Femur (tissue), 1 donor: ENCODE data around the gene DNAJC1.
A peak's percentile ranks its signal among the peaks of the same experiment; 100 is the strongest.

ENCODE experiments used
- DNase-seq: peaks from one replicate; pipeline ENCODE4 v3.0.0-alpha.2; 2017

Gene DNAJC1

DNA sequence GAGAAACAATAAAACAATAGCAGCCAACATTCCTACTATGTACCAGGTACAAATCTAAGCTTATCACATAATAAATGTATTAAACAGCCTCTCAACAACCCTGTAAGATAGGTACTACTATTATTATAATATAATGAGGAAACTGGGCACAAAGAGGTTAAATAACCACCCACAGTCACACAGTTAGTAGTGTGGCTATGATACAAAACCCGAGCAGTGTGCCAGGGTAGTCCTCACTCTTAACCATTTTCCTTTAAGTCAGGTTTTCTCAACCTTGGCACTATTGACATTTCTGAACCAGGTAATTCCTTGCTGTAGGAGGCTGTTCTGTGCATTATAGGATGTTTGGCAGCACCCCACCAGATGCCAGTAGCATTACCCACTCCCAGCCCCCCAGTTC lies 48.8 kb downstream of the DNAJC1 start:
- DNase-seq: no peak

DNA sequence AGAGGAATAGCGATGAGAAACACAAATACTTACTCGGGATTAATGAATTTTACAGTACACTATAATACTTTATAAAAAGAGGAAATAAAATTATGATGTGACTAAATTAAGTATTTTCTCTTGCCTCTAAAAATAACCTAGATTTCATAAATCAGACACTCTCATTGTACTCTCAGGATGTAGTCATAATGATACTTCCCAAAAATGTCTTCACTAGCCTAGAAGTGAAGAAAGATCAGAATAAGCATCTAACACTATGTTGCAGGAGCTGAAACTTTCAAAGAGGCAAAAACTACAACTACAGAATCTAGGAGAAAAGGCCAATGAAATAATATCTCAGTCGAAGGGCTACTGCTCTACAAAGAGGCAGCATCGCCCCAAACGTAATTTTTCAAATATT lies 49.4 kb downstream of the DNAJC1 start:
- DNase-seq: no peak

DNA sequence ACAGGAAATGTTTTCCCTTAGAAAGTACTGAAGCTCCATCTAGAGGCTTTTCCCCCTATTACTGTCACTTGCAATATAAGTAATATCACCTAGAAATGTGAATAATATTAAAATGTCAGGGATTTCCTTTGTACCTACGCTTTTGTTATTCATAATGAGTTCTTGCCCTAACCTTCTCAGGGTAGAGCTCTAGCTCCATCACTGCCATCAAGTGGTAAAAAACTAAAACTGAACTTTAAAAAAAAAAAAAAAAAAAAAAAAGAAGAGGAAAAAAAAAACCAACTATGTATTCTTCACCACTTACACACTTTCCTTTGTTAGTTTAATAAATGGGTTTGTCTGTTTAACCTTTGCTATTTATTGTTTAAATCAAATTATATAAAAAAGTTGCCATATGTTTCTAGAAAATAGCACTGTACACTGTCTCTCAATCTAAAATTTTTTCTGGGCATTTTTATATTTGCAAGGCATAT lies 49.9 kb downstream of the DNAJC1 start:
- DNase-seq: no peak

DNA sequence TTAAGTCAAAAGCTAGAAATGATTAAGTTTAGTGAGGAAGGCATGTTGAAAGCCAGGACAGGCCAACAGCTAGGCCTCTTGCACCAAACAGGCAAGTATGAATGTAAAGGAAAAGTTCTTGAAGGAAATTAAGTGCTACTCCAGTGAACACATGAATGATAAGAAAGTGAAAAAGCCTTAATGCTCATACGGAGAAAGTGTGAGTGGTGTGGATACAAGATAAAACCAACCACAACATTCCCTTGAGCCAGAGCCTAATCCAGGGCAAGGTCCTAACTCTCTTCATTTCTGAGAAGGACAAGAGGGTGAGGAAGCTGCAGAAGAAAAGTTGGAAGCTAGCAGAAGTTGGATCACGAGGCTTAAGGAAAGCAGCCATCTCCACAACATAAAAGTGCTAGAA lies 53.0 kb downstream of the DNAJC1 start:
- no peak for DNase-seq

DNA sequence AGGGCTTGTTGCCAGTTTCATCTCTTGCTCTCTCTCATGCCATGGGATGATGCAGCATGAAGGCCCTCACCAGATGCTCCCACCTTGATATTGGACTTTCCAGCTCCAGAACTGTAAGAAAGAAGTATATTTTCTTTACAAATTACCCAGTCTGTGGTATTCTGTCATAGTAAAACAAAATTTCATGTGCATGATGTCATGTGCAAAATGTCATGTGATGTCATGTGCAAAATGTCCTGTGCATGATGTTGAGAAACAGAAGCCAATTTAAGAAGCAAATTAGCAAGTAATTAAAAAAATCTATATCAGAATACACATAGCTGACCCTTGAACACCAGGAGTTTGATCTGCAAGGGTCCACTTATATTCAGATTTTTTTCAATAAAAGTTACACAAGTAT lies 56.6 kb downstream of the DNAJC1 start:
- DNase-seq: no peak

DNA sequence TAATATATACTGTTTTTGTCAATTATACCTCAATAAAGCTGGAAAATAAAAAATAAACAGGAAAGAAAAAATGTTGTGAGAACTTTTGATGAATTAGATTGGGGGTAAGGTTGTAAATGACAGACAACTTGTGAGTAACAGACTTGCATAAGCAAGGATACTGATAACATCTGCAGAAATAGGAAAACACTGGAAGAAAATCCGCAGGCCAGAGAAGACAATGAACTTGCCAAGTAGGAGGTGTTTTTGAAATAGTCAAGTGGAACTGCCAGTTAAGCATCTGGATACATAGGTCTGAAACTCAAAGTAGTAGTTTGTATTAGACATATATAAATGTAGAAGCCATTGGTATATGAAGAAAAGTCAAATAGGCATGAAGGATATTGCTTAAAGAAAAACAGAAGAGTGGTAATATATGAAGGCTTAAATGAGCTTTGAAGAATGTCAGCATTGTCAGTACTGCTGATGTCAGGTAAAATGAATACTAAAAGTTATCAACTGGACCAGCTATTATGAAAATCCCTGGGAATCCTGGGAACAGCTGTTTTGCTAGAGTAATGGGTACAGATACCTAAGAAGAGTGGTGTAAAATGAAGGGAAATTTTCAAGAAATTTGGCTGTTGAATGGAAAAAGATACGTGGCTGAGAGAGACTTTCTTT lies 58.7 kb downstream of the DNAJC1 start:
- DNase-seq: no peak

GRCh38 chr10:21943633-21944265 lies 59.8 kb downstream of the DNAJC1 start:
- DNase-seq: peak; percentile 20

GRCh38 chr10:21935439-21936023 lies 68.0 kb downstream of the DNAJC1 start:
- DNase-seq: no peak

- no peak for DNase-seq
These were observed 69.2 kb downstream of the DNAJC1 start for GRCh38 chr10:21934307-21934706.

GRCh38 chr10:21929070-21929469 lies 74.5 kb downstream of the DNAJC1 start:
- no peak for DNase-seq

DNA sequence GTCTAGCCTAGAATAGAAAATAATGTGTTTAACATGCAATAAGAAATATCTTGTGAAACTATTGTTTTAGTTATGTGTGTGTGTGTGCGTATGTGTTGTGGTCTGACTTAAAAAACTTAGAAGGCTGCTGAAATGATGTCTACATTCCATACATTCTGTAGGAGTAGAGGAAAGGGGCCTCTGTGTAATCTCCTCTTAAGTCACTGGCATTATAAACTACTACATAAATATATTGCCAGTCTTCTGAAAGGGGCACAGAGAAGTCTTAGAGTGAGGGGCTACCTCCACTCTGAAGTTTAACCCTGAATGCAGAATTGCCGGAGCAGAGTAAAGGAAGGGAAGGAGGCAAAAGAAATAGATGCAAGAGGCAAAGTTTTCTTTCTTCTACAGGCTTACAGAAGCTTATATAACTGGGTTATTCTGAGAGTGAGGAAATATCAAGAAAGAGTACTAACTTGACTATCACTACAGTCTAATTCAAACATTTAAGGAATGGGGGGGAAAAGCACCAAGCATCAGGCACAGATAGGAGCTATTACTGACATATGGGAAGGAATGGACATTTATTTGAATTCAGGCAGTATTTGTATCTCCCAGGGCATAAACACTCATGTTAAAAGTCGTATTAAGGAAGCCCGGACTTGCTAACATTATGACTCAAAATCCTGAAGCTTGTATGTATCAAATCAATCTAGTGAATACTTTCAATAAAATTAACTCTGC lies 75.7 kb downstream of the DNAJC1 start:
- no peak for DNase-seq

DNA sequence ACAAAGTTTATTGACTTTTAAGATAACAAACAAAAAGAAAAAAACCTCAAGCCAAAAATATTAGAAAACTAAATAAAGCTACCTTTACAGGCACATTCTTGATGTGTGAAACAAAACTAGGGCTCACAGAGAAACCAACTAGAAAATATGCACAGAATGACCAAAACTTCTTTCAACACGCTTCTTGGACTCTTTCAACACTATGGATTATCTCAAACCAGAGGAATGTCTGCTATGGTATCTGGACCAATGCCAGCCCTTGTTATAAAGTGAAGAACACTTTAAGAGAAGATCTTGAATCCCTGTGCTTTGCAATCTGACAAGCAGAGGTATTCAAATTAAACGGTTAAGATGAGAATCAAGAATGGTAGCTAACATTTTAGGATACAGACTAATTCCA lies 76.6 kb downstream of the DNAJC1 start:
- DNase-seq: no peak

- DNase-seq: no peak
These were observed 77.1 kb downstream of the DNAJC1 start for GRCh38 chr10:21926358-21926925.

- no peak for DNase-seq
These were observed 77.7 kb downstream of the DNAJC1 start for GRCh38 chr10:21925851-21926250.

- DNase-seq: no peak
These were observed 79.0 kb downstream of the DNAJC1 start for GRCh38 chr10:21924511-21924910.

DNA sequence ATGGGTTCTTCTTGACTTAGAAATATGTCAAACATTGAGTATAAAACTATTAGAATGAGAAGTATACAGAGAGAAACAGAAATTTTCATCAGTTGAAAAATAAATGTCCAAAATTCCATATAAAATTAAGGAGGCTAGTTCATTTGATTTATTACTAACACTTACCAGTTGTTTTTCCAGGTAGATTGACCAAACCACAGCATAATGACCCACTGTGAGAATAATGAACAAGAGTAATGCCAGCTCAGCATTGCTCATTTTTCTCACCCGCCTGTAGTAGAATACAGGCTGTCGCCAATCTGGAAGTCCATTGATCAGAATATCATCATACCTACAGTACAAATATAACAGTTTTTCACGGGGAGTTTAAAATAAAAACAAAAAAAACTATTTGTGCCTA lies 82.9 kb downstream of the DNAJC1 start:
- no peak for DNase-seq

DNA sequence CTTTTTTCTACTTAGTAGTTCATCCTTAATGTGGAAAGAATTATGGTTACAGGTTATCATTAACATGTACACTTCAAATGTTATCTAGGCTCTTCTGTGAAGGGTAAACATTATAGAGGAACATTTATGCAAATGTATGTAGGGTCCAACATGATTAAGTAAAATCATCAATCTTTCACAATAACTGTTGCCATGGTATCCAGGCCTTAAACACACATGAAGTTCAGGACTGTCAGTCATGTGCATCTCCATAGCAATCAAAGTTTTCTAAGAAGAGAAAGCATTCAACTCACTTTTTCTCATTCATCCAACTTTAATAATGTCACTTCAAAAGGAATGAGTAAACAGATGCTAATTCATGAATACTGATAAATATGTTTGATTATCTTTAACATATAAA lies 83.6 kb downstream of the DNAJC1 start:
- no peak for DNase-seq

GRCh38 chr10:21919117-21919516 lies 84.4 kb downstream of the DNAJC1 start:
- DNase-seq: no peak

GRCh38 chr10:21912625-21913024 lies 90.9 kb downstream of the DNAJC1 start:
- no peak for DNase-seq

GRCh38 chr10:21910798-21911197 lies 92.7 kb downstream of the DNAJC1 start:
- DNase-seq: no peak

GRCh38 chr10:21907436-21907835 lies 96.1 kb downstream of the DNAJC1 start:
- no peak for DNase-seq

DNA sequence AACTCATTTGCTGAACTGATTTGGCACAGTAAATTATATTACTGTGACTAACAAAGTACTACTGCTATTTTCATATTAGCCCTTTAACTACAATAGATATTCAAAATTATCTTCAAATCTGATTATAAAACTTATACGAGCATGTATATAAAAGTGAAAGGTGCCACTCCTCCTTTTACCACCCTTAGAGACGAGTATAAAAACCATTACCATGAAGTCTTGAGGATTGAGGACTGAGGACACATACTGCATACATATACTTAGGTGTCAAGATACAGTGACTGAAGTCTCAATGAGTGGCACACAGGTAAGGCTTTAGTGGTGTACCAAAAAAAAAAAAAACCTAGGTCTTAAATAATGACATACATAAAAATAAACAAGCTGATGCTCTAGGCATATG lies 98.6 kb downstream of the DNAJC1 start:
- DNase-seq: no peak

- DNase-seq: no peak
These were observed 103.8 kb downstream of the DNAJC1 start for GRCh38 chr10:21899736-21900135.
